H9 (cell line): ENCODE data around the gene DDX25. TPM values are rescaled to one million over a fixed set of nuclear protein-coding genes. Genes with fewer than 3 reads are reported as not detected.
A peak's percentile ranks its signal among the peaks of the same experiment; 100 is the strongest.

Experiments used
- DNase-seq: peaks from one replicate; pipeline ENCODE4 v3.0.0-alpha.2; 2017
- H2AFZ ChIP-seq: one replicate; pipeline ENCODE4 v1.6.1; 2013; ENCODE audit warnings: mild to moderate bottlenecking, low read length, control low read depth, moderate library complexity
- H2AK5ac ChIP-seq: 2 replicates; pipeline ENCODE4 v1.6.1; 2013; ENCODE audit warnings: low read length, control low read depth, mixed read lengths; ENCODE audit not compliant: insufficient read length
- H2BK120ac ChIP-seq: one replicate; pipeline ENCODE4 v1.6.1; 2013; ENCODE audit warnings: low read depth, mild to moderate bottlenecking, low read length, control low read depth, inconsistent platforms; ENCODE audit not compliant: poor library complexity, severe bottlenecking
- H2BK12ac ChIP-seq: 2 replicates; pipeline ENCODE4 v1.6.1; 2013; ENCODE audit warnings: low read length, control low read depth, mixed read lengths, low read depth; ENCODE audit not compliant: insufficient read length
- H2BK15ac ChIP-seq: 2 replicates; pipeline ENCODE4 v1.6.1; 2013; ENCODE audit warnings: low read depth, low read length, control low read depth
- H2BK20ac ChIP-seq: one replicate; pipeline ENCODE4 v1.6.1; 2013; ENCODE audit warnings: low read depth, mild to moderate bottlenecking, low read length, control low read depth, inconsistent platforms; ENCODE audit not compliant: poor library complexity, severe bottlenecking
- H2BK5ac ChIP-seq: 2 replicates; pipeline ENCODE4 v1.6.1; 2013; ENCODE audit warnings: low read length, control low read depth, mixed read lengths; ENCODE audit not compliant: insufficient read length
- H3K14ac ChIP-seq: 2 replicates; pipeline ENCODE4 v1.6.1; 2013; ENCODE audit warnings: low read length, control low read depth; ENCODE audit not compliant: insufficient read depth
- H3K18ac ChIP-seq: 2 replicates; pipeline ENCODE4 v1.6.1; 2013; ENCODE audit warnings: low read depth, mild to moderate bottlenecking, mixed read lengths, low read length, control low read depth; ENCODE audit not compliant: insufficient read length
- H3K23ac ChIP-seq: 2 replicates; pipeline ENCODE4 v1.6.1; 2013; ENCODE audit warnings: low read length, control low read depth, mixed read lengths, low read depth; ENCODE audit not compliant: insufficient read length
- H3K23me2 ChIP-seq: 2 replicates; pipeline ENCODE4 v1.6.1; 2013; ENCODE audit warnings: low read depth, mild to moderate bottlenecking, mixed read lengths, low read length, control low read depth; ENCODE audit not compliant: insufficient read length, poor library complexity, severe bottlenecking
- H3K27ac ChIP-seq: 2 replicates; pipeline ENCODE4 v1.5.1; 2013; ENCODE audit warnings: low read length, control low read depth, mixed read lengths, low read depth; ENCODE audit not compliant: insufficient read length
- H3K27me3 ChIP-seq: 2 replicates; pipeline ENCODE4 v1.6.1; 2013; ENCODE audit warnings: low read length, control low read depth, inconsistent platforms; ENCODE audit not compliant: insufficient read depth
- H3K4ac ChIP-seq: 2 replicates; pipeline ENCODE4 v1.6.1; 2013; ENCODE audit warnings: low read depth, mild to moderate bottlenecking, control low read depth, inconsistent platforms, low read length, moderate library complexity
- H3K4me1 ChIP-seq: 2 replicates; pipeline ENCODE4 v1.6.1; 2013; ENCODE audit warnings: low read length, control low read depth, inconsistent platforms; ENCODE audit not compliant: insufficient read depth
- H3K4me2 ChIP-seq: 2 replicates; pipeline ENCODE4 v1.6.1; 2013; ENCODE audit warnings: low read length, control low read depth, mixed read lengths; ENCODE audit not compliant: insufficient read length, insufficient read depth
- H3K56ac ChIP-seq: 2 replicates; pipeline ENCODE4 v1.6.1; 2013; ENCODE audit warnings: low read depth, mild to moderate bottlenecking, mixed read lengths, low read length, control low read depth; ENCODE audit not compliant: insufficient read length
- H3K79me1 ChIP-seq: 2 replicates; pipeline ENCODE4 v1.6.1; 2013; ENCODE audit warnings: low read depth, mild to moderate bottlenecking, moderate library complexity, low read length, control low read depth, inconsistent platforms; ENCODE audit not compliant: insufficient read depth, poor library complexity, severe bottlenecking
- H3K79me2 ChIP-seq: 2 replicates; pipeline ENCODE4 v1.6.1; 2013; ENCODE audit warnings: low read length, control low read depth, inconsistent platforms; ENCODE audit not compliant: insufficient read depth
- H3K9ac ChIP-seq: 2 replicates; pipeline ENCODE4 v1.6.1; 2013; ENCODE audit warnings: low read length, control low read depth, mixed read lengths; ENCODE audit not compliant: insufficient read length; ENCODE audit errors: extremely low read depth
- H3K9me3 ChIP-seq: one replicate; pipeline ENCODE4 v1.6.1; 2013; ENCODE audit warnings: low read depth, low read length, inconsistent platforms; ENCODE audit not compliant: control insufficient read depth
- H3T11ph ChIP-seq: one replicate; pipeline ENCODE4 v1.6.1; 2013; ENCODE audit warnings: mild to moderate bottlenecking, low read length, control low read depth, inconsistent platforms
- H4K20me1 ChIP-seq: one replicate; pipeline ENCODE4 v1.6.1; 2013; ENCODE audit not compliant: control insufficient read depth, insufficient read length, insufficient read depth
- H4K5ac ChIP-seq: 2 replicates; pipeline ENCODE4 v1.6.1; 2013; ENCODE audit warnings: low read depth, mild to moderate bottlenecking, mixed read lengths, low read length, control low read depth; ENCODE audit not compliant: insufficient read length
- H4K8ac ChIP-seq: replicated peaks from 2 replicates; pipeline ENCODE4 v1.6.1; 2013; ENCODE audit warnings: low read length, control low read depth, mixed read lengths, low read depth; ENCODE audit not compliant: insufficient read length
- H4K91ac ChIP-seq: 2 replicates; pipeline ENCODE4 v1.6.1; 2013; ENCODE audit warnings: low read depth, mild to moderate bottlenecking, moderate library complexity, mixed read lengths, low read length, control low read depth; ENCODE audit not compliant: insufficient read length
- H3K27ac Mint-ChIP-seq, 3 experiments: 2 replicates in 2 of 3; 3 replicates in 1 of 3; pipeline ENCODE4 v1.8.0; 2020 to 2021; ENCODE audit warnings: mixed read lengths in 3 of 3, mild to moderate bottlenecking in 1 of 3, moderate library complexity in 1 of 3
- H3K27me3 Mint-ChIP-seq: 2 replicates; pipeline ENCODE4 v1.8.0; 2021; ENCODE audit warnings: low read depth, mild to moderate bottlenecking, moderate library complexity, mixed read lengths
- H3K36me3 Mint-ChIP-seq, 3 experiments: 2 replicates in 2 of 3; 3 replicates in 1 of 3; pipeline ENCODE4 v1.8.0; 2020 to 2021; ENCODE audit warnings: low read depth in 3 of 3, mixed read lengths in 3 of 3; ENCODE audit not compliant: insufficient read depth in 1 of 3
- H3K4me1 Mint-ChIP-seq, 2 experiments: 2 replicates each; pipeline ENCODE4 v1.8.0; 2020; ENCODE audit warnings: mixed read lengths in 2 of 2
- H3K4me3 Mint-ChIP-seq, 2 experiments: 2 replicates in 1 of 2; 3 replicates in 1 of 2; pipeline ENCODE4 v1.8.0; 2020 to 2021; ENCODE audit warnings: mild to moderate bottlenecking in 2 of 2, mixed read lengths in 2 of 2, moderate library complexity in 1 of 2
- H3K9me3 Mint-ChIP-seq, 2 experiments: 2 replicates in 1 of 2; 3 replicates in 1 of 2; pipeline ENCODE4 v1.8.0; 2020; ENCODE audit warnings: mild to moderate bottlenecking in 2 of 2, mixed read lengths in 2 of 2, moderate library complexity in 1 of 2
- CTCF ChIP-seq: fragments of 200-600 bp; sonication (generic); conservative IDR thresholded peaks from 3 replicates; pipeline ENCODE4 v1.8.0; 2021; ENCODE audit warnings: antibody characterized with exemption, mild to moderate bottlenecking
- WGBS: extraction: QIAGEN DNeasy Blood & Tissue Kit; methylation state at CpG from one replicate; pipeline ENCODE4 v1.1.7; 2013; ENCODE audit warnings: missing lambda C conversion rate, low lambda C conversion rate, mixed read lengths; ENCODE audit not compliant: insufficient read length; ENCODE audit errors: extremely low coverage; 5-methylcytosine and 5-hydroxymethylcytosine counted together
- total RNA-seq: library from RNA; stranded (reverse); gene quantifications from 2 replicates; pipeline ENCODE4 v1.2.1, GENCODE V29; 2021

The DDX25 gene
- total RNA-seq, 1 experiment from 2014 or later = 6.9 TPM

- Histone ChIP-seq H4K91ac (no peak overlapping the region), H2BK5ac (no peak overlapping the region), H2AFZ (no peak overlapping the region), H3K56ac (no peak overlapping the region), H3K27me3 (no peaks in the 10 kb centered on the region), H3K9me3 (no peaks in the 10 kb centered on the region), H4K5ac (no peak overlapping the region), H3K4me2 (no peak overlapping the region), H3K9ac (no peak overlapping the region), H2BK12ac (no peak overlapping the region), H3K14ac (no peak overlapping the region), H3K18ac (no peak overlapping the region), H2BK15ac (no peak overlapping the region), H3K4ac (no peak overlapping the region), H3K23me2 (no peaks in the 10 kb centered on the region), H3K79me2 (no peaks in the 10 kb centered on the region), H2AK5ac (no peak overlapping the region), H4K20me1 (no peaks in the 10 kb centered on the region), H4K8ac (no peak overlapping the region), H2BK120ac (no peak overlapping the region), H2BK20ac (no peak overlapping the region), H3K27ac (no peak overlapping the region), H3T11ph (no peak overlapping the region), H3K4me1 (no peaks in the 10 kb centered on the region), H3K23ac (no peak overlapping the region), H3K79me1 (no peaks in the 10 kb centered on the region)
- Mint-ChIP-seq H3K4me1 (peaks cover 9 to 15% of the 10 kb centered on the region in 2 experiments), H3K9me3 (peaks cover 6 to 13% of the 10 kb centered on the region in 2 experiments; a peak in 3 of 5 replicates), H3K36me3 (peaks cover 0 to 6% (median 0%) of the 10 kb centered on the region in 3 experiments; a peak in 2 of 7 replicates), H3K4me3 (peak overlapping the region in 1 of 2 experiments; percentile 60; a peak in 2 of 5 replicates), H3K27me3 (peaks cover 10% of the 10 kb centered on the region), H3K27ac (peak overlapping the region in 1 of 3 experiments; percentile 47; a peak in 1 of 7 replicates)
- peak; percentile 73 for DNase-seq
- WGBS = no CpG with 5 or more reads among the region's 8 CpGs
- peak; percentile 85 for TF ChIP-seq CTCF
Observed at GRCh38 chr11:125874556-125875124, 29.7 kb upstream of the DDX25 start.
